Stimulated activated memory B cell treated with anti-CD40 and anti-IgM and Interleukin-4, amounts not matched to agents 10 μg/mL and 1 μg/mL and 100 μg/mL, for 72 hours (primary cell): ENCODE measurements around the gene FBN2.
"Not testable (repeated sequence)": the region's sequence is repeated elsewhere in the genome, so short reads cannot be mapped to it uniquely, and the experiment has no call there.

ENCODE experiments used
- ATAC-seq: fragments of 150-1000 bp; cut with Tn5 transposase; 2 replicates; pipeline ENCODE4 v1.10.0; 2021
- H3K27ac Mint-ChIP-seq: one replicate; pipeline ENCODE4 v1.8.0; 2022; ENCODE audit warnings: mild to moderate bottlenecking, mixed read lengths
- H3K27me3 Mint-ChIP-seq: one replicate; pipeline ENCODE4 v1.8.0; 2022; ENCODE audit warnings: mixed read lengths
- H3K36me3 Mint-ChIP-seq: one replicate; pipeline ENCODE4 v1.8.0; 2022; ENCODE audit warnings: mixed read lengths
- H3K4me1 Mint-ChIP-seq: one replicate; pipeline ENCODE4 v1.8.0; 2022; ENCODE audit warnings: mixed read lengths
- H3K4me3 Mint-ChIP-seq: one replicate; pipeline ENCODE4 v1.8.0; 2022; ENCODE audit warnings: mild to moderate bottlenecking, moderate library complexity, mixed read lengths
- H3K9me3 Mint-ChIP-seq: one replicate; pipeline ENCODE4 v1.8.0; 2022; ENCODE audit warnings: mixed read lengths

FBN2 gene

DNA sequence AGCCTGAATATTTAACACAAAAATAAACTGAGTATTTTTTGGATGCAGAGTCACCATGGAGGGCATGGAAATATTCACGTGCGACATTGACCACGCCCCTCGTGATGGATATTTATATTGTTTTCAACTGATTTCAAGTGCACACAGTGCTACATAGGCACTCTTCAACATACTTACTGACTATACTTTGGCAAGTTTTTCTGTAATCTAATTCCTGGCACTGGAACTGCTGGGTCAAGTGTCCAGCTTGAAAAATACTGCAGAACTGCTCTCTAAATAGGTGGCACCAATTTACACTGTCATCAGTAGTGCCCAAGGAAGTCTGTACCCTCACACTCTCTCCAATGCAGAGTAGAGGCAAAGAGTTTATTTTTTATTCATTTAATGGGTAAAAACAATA is 65.1 kb downstream of the FBN2 start:
- ATAC-seq = no peak
- H3K27me3 Mint-ChIP-seq = no peaks in the 10 kb centered on the region
- no peak overlapping the region for H3K4me3 Mint-ChIP-seq
- no peak overlapping the region for H3K27ac Mint-ChIP-seq
- no peaks in the 10 kb centered on the region for H3K36me3 Mint-ChIP-seq
- H3K9me3 Mint-ChIP-seq = peaks cover 4% of the 10 kb centered on the region
- H3K4me1 Mint-ChIP-seq = no peaks in the 10 kb centered on the region

DNA sequence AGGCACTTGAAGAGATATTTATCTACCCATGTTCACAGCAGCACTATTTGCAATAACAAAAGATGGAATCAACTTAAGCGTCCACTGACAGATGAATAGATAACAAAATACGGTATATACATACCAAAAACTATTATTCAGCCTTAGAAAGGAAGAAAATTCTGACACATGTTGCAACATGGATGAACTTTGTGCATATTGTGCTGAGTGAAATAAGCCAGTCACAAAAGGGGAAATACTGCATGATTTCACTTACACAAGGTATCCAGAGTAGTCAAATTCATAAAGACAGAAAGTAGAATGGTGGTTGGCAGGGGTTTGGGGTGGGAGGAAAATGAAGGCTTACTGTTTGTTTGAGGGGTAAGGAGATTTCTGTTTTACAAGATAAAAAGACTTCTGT is 66.0 kb downstream of the FBN2 start:
- peaks cover 4% of the 10 kb centered on the region for H3K9me3 Mint-ChIP-seq
- no peak overlapping the region for H3K27ac Mint-ChIP-seq
- ATAC-seq = no peak
- no peaks in the 10 kb centered on the region for H3K27me3 Mint-ChIP-seq
- no peaks in the 10 kb centered on the region for H3K4me1 Mint-ChIP-seq
- no peak overlapping the region for H3K4me3 Mint-ChIP-seq
- H3K36me3 Mint-ChIP-seq = no peaks in the 10 kb centered on the region

- H3K4me3 Mint-ChIP-seq = no peak overlapping the region
- ATAC-seq = no peak
- H3K9me3 Mint-ChIP-seq = peaks cover 4% of the 10 kb centered on the region
- H3K4me1 Mint-ChIP-seq = no peaks in the 10 kb centered on the region
- no peak overlapping the region for H3K27ac Mint-ChIP-seq
- H3K27me3 Mint-ChIP-seq = no peaks in the 10 kb centered on the region
- no peaks in the 10 kb centered on the region for H3K36me3 Mint-ChIP-seq
Observed at GRCh38 chr5:128470663-128471062, 67.4 kb downstream of the FBN2 start.

- H3K4me3 Mint-ChIP-seq = no peak overlapping the region
- H3K36me3 Mint-ChIP-seq = no peaks in the 10 kb centered on the region
- H3K9me3 Mint-ChIP-seq = peaks cover 4% of the 10 kb centered on the region
- H3K4me1 Mint-ChIP-seq = no peaks in the 10 kb centered on the region
- no peak for ATAC-seq
- H3K27me3 Mint-ChIP-seq = no peaks in the 10 kb centered on the region
- H3K27ac Mint-ChIP-seq = no peak overlapping the region
Observed at GRCh38 chr5:128469912-128470311, 68.1 kb downstream of the FBN2 start.

DNA sequence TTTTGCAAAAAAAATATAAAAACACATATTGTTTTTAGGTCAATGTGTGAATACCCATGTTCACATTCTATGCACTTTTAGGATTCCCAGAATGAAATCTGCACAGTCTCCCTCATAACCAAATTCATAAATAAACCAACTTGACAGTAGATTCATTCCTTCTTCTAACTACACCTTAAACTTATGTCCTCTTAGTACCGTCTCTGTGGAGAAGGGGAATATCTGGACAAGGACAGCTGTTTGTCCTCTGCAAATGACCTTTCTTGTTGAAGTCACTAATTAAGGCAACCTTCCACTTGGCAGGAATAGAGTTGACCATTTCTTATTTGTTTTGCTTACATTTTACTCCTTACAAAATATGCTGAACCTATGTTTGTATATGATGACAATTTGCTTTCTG is 71.1 kb downstream of the FBN2 start:
- peaks cover 4% of the 10 kb centered on the region for H3K9me3 Mint-ChIP-seq
- H3K27me3 Mint-ChIP-seq = no peaks in the 10 kb centered on the region
- H3K4me3 Mint-ChIP-seq = no peak overlapping the region
- no peaks in the 10 kb centered on the region for H3K4me1 Mint-ChIP-seq
- no peak overlapping the region for H3K27ac Mint-ChIP-seq
- no peaks in the 10 kb centered on the region for H3K36me3 Mint-ChIP-seq
- ATAC-seq = no peak

- no peak overlapping the region for H3K27ac Mint-ChIP-seq
- no peaks in the 10 kb centered on the region for H3K36me3 Mint-ChIP-seq
- ATAC-seq = no peak
- no peaks in the 10 kb centered on the region for H3K27me3 Mint-ChIP-seq
- peaks cover 4% of the 10 kb centered on the region for H3K9me3 Mint-ChIP-seq
- H3K4me1 Mint-ChIP-seq = no peaks in the 10 kb centered on the region
- H3K4me3 Mint-ChIP-seq = no peak overlapping the region
Observed at GRCh38 chr5:128466554-128466953, 71.5 kb downstream of the FBN2 start.

DNA sequence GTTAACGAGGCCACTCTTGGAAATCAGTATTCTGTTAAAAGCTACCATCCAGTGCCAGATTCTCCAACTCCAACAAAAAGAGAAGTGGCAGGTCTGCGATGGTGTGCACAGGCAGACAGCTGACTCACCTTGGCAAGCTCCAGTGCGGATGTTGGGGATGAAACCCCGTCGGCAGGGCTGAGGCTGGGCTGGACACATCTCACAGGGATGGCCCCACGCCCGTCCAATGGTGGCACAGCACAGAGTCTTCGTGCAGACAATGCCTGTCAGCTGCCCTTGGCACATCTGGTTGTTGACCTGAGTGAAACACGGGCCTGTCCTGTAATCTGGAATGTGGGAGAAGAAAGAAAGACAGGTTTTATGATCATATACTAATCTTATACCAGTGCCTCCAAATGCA is 73.4 kb downstream of the FBN2 start:
- no peak overlapping the region for H3K27ac Mint-ChIP-seq
- H3K36me3 Mint-ChIP-seq = no peaks in the 10 kb centered on the region
- no peaks in the 10 kb centered on the region for H3K27me3 Mint-ChIP-seq
- peaks cover 9% of the 10 kb centered on the region for H3K9me3 Mint-ChIP-seq
- no peaks in the 10 kb centered on the region for H3K4me1 Mint-ChIP-seq
- H3K4me3 Mint-ChIP-seq = no peak overlapping the region
- ATAC-seq = no peak

DNA sequence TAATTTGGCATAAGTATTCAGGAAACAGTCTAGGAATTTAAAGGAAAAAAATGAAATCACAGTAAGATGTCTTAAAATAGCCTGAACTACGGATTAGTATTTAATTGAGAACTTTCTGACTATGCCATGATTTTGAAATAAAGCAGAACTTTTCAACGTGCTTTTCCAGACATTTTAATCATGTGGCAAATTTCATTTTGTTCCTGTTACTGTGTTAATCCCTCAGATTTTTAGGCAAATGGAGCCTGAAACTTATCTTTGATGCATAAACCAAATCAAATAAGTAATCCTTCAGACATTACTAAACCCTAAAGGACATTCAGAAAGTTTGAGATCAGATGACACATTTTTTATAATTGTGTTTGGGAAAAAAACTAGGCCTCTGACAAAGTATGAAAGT is 75.7 kb downstream of the FBN2 start:
- H3K9me3 Mint-ChIP-seq = peaks cover 5% of the 10 kb centered on the region
- H3K27me3 Mint-ChIP-seq = no peaks in the 10 kb centered on the region
- H3K4me1 Mint-ChIP-seq = no peaks in the 10 kb centered on the region
- no peaks in the 10 kb centered on the region for H3K36me3 Mint-ChIP-seq
- no peak overlapping the region for H3K4me3 Mint-ChIP-seq
- ATAC-seq = no peak
- H3K27ac Mint-ChIP-seq = no peak overlapping the region

DNA sequence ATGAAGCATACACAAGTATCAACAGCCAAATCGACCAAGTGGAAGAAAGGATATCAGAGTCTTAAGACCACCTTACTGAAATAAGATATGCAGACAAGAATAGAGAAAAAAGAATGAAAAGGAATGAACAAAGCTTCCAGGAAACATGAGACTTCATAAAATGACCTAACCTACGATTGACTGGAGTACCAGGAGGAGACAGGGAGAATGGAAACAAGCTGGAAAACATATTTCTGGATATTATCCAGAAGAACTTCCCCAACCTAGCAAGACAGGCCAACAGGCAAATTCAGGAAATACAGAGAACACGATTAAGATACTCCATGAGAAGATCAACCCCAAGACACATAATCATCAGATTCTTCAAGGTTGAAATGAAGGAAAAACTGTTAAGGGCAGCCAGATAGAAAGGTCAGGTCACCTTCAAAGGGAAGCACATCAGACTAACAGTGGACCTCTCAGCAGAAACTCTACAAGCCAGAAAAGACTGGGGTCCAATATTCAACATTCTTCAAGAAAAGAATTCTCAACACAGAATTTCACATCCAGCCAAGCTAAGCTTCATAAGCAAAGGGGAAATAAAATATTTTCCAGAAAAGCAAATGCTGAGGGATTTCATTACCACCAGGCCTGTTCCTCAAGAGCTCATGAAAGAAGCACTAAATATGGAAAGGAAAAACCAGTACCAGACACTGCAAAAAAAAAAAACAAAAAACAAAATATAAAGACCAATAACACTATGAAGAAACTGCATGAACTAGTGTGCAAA is 80.7 kb downstream of the FBN2 start:
- H3K4me1 Mint-ChIP-seq, H3K27ac Mint-ChIP-seq, ATAC-seq, H3K4me3 Mint-ChIP-seq, H3K27me3 Mint-ChIP-seq, H3K36me3 Mint-ChIP-seq, H3K9me3 Mint-ChIP-seq: not testable (repeated sequence)

DNA sequence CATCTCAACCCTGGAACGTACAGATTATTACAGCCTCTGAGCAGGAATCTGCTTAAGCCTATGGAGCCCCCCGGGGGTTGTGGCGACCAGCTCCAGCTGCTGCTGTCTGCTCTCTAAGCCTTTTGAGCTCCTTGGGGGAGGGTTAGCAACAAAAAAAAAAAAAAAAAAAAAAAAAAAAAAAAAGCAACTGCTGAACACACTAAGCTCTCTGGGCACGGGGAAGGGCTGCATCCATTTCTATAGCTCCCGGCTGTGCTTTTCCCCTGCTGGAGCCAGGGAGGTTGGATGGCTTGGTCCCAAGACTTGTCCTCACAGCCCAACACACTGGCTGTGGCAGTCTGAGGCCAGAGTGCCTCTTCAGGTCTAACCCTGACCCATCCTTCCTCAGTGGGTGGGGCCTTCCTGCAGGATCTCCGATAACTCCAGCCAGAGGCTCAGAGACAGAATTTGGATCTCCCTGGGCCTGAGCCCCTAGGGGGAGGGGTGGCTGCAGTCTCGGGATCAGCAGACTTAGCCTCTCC is 82.1 kb downstream of the FBN2 start:
- no peaks in the 10 kb centered on the region for H3K4me1 Mint-ChIP-seq
- ATAC-seq = no peak
- H3K4me3 Mint-ChIP-seq = no peak overlapping the region
- H3K27ac Mint-ChIP-seq = no peak overlapping the region
- peaks cover 10% of the 10 kb centered on the region for H3K9me3 Mint-ChIP-seq
- no peaks in the 10 kb centered on the region for H3K36me3 Mint-ChIP-seq
- no peaks in the 10 kb centered on the region for H3K27me3 Mint-ChIP-seq

- Mint-ChIP-seq H3K36me3 (no peaks in the 10 kb centered on the region), H3K27me3 (no peaks in the 10 kb centered on the region), H3K4me1 (no peaks in the 10 kb centered on the region), H3K9me3 (peaks cover 5% of the 10 kb centered on the region), H3K27ac (no peak overlapping the region), H3K4me3 (no peak overlapping the region)
- ATAC-seq = no peak
Observed at GRCh38 chr5:128453121-128453520, 84.9 kb downstream of the FBN2 start.

DNA sequence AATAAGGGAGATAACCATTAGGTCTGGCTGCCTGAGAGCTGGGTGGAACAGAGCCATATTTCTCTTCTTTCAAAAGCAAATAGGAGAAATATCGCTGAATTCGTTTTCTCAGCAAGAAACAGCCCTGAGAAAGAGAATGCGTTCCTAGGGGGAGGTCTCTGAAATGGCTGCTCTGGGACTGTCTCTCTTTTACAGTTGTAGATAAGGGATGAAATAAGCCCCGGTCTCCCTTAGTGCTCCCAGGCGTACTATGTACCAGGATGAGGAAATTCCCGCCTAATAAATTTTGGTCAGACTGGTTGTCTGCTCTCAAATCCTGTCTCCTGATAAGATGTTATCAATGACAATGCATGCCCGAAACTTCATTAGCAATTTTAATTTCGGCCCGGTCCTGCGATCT is 90.8 kb downstream of the FBN2 start:
- H3K9me3 Mint-ChIP-seq = peaks cover 11% of the 10 kb centered on the region
- H3K27me3 Mint-ChIP-seq, H3K4me3 Mint-ChIP-seq, H3K27ac Mint-ChIP-seq, H3K4me1 Mint-ChIP-seq, ATAC-seq, H3K36me3 Mint-ChIP-seq: not testable (repeated sequence)

DNA sequence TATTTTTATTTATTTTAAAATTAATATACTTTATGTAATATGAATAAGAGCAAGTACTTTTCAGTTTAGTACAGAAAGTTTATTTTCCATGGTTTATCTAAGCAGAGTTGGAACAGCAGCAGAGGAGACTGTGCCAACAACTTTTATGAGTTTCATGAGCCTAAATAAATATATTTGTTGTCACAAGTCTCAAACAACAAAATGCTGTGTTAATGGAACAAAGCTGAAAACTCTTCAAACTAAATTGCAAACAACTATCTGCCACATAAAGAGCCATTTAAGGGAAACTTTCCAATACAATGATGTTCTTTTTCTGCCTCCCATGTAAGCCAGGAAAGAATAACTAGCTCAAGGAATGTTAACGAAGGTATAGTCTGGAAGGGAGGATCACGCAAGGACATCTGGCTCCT is 96.1 kb downstream of the FBN2 start:
- Mint-ChIP-seq H3K9me3 (peaks cover 2% of the 10 kb centered on the region), H3K4me1 (no peaks in the 10 kb centered on the region), H3K36me3 (no peaks in the 10 kb centered on the region), H3K4me3 (no peak overlapping the region), H3K27me3 (no peaks in the 10 kb centered on the region), H3K27ac (no peak overlapping the region)
- ATAC-seq = no peak

DNA sequence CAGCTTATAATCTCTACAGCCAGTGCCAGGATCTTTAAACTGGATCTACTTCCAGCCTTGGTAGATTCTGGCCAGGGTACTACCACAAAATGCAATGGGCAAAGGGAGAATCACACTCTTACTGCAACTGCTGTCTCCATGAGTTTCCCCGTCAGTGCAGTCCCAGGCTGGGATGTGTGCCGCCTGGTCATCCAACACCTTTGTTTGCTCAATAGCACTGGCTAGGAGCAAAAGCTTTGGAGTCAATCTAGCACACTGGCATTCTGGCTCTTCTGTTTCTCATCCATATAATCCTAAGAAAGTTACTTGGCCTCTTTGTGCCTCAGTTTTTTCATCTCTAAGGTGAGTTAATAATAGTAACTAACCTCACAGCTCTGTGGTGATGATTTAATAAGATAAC is 96.9 kb downstream of the FBN2 start:
- no peak for ATAC-seq
- no peaks in the 10 kb centered on the region for H3K4me1 Mint-ChIP-seq
- H3K4me3 Mint-ChIP-seq = no peak overlapping the region
- H3K27ac Mint-ChIP-seq = no peak overlapping the region
- no peaks in the 10 kb centered on the region for H3K27me3 Mint-ChIP-seq
- no peaks in the 10 kb centered on the region for H3K9me3 Mint-ChIP-seq
- H3K36me3 Mint-ChIP-seq = no peaks in the 10 kb centered on the region

DNA sequence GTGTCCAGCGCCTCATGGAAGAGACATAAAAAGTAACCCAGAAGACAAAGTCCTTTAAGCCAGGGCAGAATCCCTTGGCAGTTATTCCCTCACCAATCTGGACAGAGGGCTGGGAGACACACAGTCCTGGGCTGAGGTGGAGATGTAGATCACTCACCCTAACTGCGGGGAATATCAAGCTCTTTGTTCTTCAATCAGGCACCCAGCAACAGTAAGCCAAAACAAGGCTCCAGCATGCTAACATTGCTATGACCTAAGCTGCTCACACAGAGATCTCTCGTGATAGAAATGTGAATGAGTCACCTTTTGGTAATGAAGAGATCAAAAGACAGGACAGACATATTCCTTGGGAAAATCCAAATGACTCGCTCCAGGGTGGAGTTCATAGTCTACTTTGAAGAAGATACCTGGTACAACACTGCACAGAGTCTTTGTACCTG is 101.3 kb downstream of the FBN2 start:
- H3K36me3 Mint-ChIP-seq = no peaks in the 10 kb centered on the region
- H3K27ac Mint-ChIP-seq = no peak overlapping the region
- ATAC-seq = no peak
- no peaks in the 10 kb centered on the region for H3K9me3 Mint-ChIP-seq
- H3K4me1 Mint-ChIP-seq = no peaks in the 10 kb centered on the region
- no peaks in the 10 kb centered on the region for H3K27me3 Mint-ChIP-seq
- no peak overlapping the region for H3K4me3 Mint-ChIP-seq

DNA sequence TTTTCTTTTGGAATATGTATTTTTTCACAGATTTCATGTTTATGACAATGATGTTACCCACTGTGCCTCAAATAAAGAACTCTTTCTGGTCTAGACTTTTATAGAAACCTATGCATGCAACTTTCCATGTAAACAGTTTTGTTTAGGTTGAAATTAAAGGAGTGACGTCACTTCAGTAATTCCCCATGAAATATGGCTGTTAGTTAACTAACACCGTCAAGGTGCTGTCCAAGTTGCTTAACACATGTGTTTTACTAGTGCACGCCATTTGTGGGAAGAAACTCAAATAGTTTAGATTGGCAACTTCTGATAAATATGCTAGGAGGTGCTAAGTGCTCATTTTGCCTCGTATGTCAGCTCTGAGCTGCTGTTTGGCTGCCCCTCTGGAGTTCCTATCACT is 102.2 kb downstream of the FBN2 start:
- Mint-ChIP-seq H3K4me3 (no peak overlapping the region), H3K27me3 (no peaks in the 10 kb centered on the region), H3K4me1 (no peaks in the 10 kb centered on the region), H3K9me3 (no peaks in the 10 kb centered on the region), H3K27ac (no peak overlapping the region), H3K36me3 (no peaks in the 10 kb centered on the region)
- ATAC-seq = no peak
